DND-41 (cell line): Measurements from ENCODE around the gene LMX1B.

Experiments
- ATAC-seq: fragments of 200-7000 bp; cut with Tn5 transposase; 3 replicates; pipeline ENCODE4 v1.9.1; 2021; ENCODE audit warnings: low read depth; ENCODE audit not compliant: insufficient read depth
- DNase-seq: peaks from one replicate; pipeline ENCODE4 v3.0.0-alpha.2; 2020
- H2AFZ ChIP-seq: 2 replicates; pipeline ENCODE4 v1.6.0; 2012; ENCODE audit warnings: low read depth, low read length
- H3K27ac ChIP-seq: 2 replicates; pipeline ENCODE4 v1.5.1; 2012; ENCODE audit warnings: low read length, inconsistent platforms
- H3K27me3 ChIP-seq: fragments of 200-600 bp; sonication (generic); 2 replicates; pipeline ENCODE4 v1.6.0; 2012; ENCODE audit warnings: low read length, mild to moderate bottlenecking, inconsistent platforms; ENCODE audit not compliant: insufficient read depth, poor library complexity
- H3K36me3 ChIP-seq: 2 replicates; pipeline ENCODE4 v1.5.1; 2012; ENCODE audit warnings: low read length, inconsistent platforms; ENCODE audit not compliant: insufficient read depth
- H3K4me1 ChIP-seq: 2 replicates; pipeline ENCODE4 v1.5.1; 2012; ENCODE audit warnings: mild to moderate bottlenecking, low read length; ENCODE audit not compliant: insufficient read depth
- H3K4me2 ChIP-seq: 2 replicates; pipeline ENCODE4 v1.6.0; 2012; ENCODE audit warnings: mild to moderate bottlenecking, moderate library complexity, low read length, inconsistent platforms; ENCODE audit not compliant: insufficient read depth
- H3K4me3 ChIP-seq, 2 experiments: fragments of 200-600 bp in 1 of 2; shearing (Covaris generic) in 1 of 2; 2 replicates each; pipeline ENCODE4 v1.5.1; 2012 to 2016; ENCODE audit warnings: inconsistent platforms in 2 of 2, low read length in 2 of 2, mild to moderate bottlenecking in 2 of 2, low read depth in 1 of 2, moderate library complexity in 1 of 2
- H3K79me2 ChIP-seq: 2 replicates; pipeline ENCODE4 v1.6.0; 2012; ENCODE audit warnings: low read length, inconsistent platforms; ENCODE audit not compliant: insufficient read depth
- H3K9ac ChIP-seq: 2 replicates; pipeline ENCODE4 v1.6.0; 2012; ENCODE audit warnings: low read depth, mild to moderate bottlenecking, inconsistent platforms, low read length, moderate library complexity
- H3K9me3 ChIP-seq: 2 replicates; pipeline ENCODE4 v1.5.1; 2012; ENCODE audit warnings: low read length, moderate library complexity, mild to moderate bottlenecking, inconsistent platforms; ENCODE audit not compliant: insufficient read depth, severe bottlenecking
- H4K20me1 ChIP-seq: 2 replicates; pipeline ENCODE4 v1.6.0; 2012; ENCODE audit warnings: low read length; ENCODE audit not compliant: insufficient read depth
- CTCF ChIP-seq: IDR thresholded peaks from 2 replicates; pipeline ENCODE4 v1.5.1; 2012; ENCODE audit warnings: borderline replicate concordance, low read length, moderate library complexity, mild to moderate bottlenecking; ENCODE audit not compliant: poor library complexity, severe bottlenecking; ENCODE audit errors: extremely low read depth
- EZH2 ChIP-seq: IDR thresholded peaks from 3 replicates; pipeline ENCODE4 v1.6.1; 2012; ENCODE audit warnings: borderline replicate concordance, low read depth, mild to moderate bottlenecking, moderate library complexity, low read length, inconsistent platforms; ENCODE audit not compliant: severe bottlenecking

LMX1B gene

GRCh38 chr9:126615245-126615790 is 1.6 kb downstream of the LMX1B start:
- Histone ChIP-seq H3K9me3 (no peaks in the 10 kb centered on the region), H3K9ac (no peak overlapping the region), H3K4me2 (no peak overlapping the region), H3K79me2 (no peaks in the 10 kb centered on the region), H3K4me1 (no peaks in the 10 kb centered on the region), H3K4me3 (no peak overlapping the region), H2AFZ (no peak overlapping the region), H4K20me1 (no peaks in the 10 kb centered on the region), H3K36me3 (no peaks in the 10 kb centered on the region), H3K27ac (no peak overlapping the region), H3K27me3 (peaks cover 2% of the 10 kb centered on the region)
- TF ChIP-seq EZH2 (no peak), CTCF (no peak)
- no peak for ATAC-seq
- DNase-seq = no peak

DNA sequence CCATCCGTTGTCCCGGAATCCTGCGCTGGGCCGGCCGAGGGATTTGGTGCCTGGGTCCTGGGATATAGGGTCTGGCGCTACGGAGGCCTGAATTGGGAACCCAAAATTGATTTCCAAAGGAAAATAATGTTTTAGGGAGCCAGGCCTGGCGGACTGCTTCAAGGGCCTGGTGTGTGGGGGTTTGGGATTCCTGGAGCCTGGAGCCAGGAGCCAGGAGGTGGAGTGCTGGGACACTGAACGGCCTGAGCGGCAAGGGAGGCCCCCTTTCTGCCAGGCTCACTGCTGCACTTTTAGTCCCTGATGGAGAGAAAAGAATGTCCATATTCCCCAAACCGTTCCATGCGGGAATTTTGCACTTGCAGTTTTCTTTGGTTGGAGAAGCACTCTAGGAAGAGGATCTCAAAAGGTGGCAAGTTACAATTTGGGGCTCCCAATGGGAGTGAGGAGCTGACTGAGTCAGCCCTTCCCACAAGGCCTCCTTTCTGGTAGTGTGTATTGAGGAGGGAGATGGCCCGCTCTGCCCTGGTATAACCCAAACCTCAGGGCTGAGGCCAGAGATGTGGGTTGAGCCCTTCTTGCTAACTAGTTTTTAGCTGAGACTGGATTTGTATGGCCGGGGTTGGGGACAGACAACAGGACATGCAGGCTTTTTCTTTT is 2.2 kb downstream of the LMX1B start:
- H4K20me1 ChIP-seq = no peaks in the 10 kb centered on the region
- no peaks in the 10 kb centered on the region for H3K36me3 ChIP-seq
- H3K4me2 ChIP-seq = no peak overlapping the region
- H3K27ac ChIP-seq = no peak overlapping the region
- TF ChIP-seq EZH2 (no peak), CTCF (no peak)
- H3K79me2 ChIP-seq = no peaks in the 10 kb centered on the region
- DNase-seq (no peak), ATAC-seq (no peak)
- peaks cover 6% of the 10 kb centered on the region for H3K27me3 ChIP-seq
- H3K4me1 ChIP-seq = no peaks in the 10 kb centered on the region
- no peaks in the 10 kb centered on the region for H3K9me3 ChIP-seq
- no peak overlapping the region for H3K4me3 ChIP-seq
- no peak overlapping the region for H3K9ac ChIP-seq
- H2AFZ ChIP-seq = no peak overlapping the region

DNA sequence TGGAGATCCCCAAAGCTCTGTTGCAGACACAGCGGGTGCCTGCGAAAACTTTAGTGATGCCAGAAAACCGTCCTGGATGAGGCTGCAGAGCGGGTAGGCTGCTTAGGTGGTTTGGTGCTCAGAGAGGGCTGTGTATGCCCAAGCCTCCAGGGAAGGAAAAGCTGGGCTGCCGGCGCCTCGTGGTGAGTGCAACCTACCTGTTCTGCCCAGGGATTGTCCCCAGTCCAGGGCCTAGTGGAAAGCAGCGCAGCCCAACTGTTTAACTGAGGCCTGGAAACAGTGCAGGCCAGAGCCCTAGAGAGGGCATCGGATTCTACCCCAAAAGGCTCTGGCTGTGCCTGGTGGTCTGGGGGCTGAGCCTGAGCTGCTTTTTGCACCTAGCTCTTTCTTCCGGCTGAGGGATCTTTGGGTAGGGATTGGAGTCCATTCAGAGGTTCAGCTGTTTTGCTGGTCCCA is 2.8 kb downstream of the LMX1B start:
- no peaks in the 10 kb centered on the region for H3K4me1 ChIP-seq
- no peak overlapping the region for H3K4me2 ChIP-seq
- H3K27me3 ChIP-seq = peaks cover 6% of the 10 kb centered on the region
- H3K27ac ChIP-seq = no peak overlapping the region
- ATAC-seq = no peak
- no peak overlapping the region for H2AFZ ChIP-seq
- H3K79me2 ChIP-seq = no peaks in the 10 kb centered on the region
- H3K36me3 ChIP-seq = no peaks in the 10 kb centered on the region
- H3K9ac ChIP-seq = no peak overlapping the region
- DNase-seq = no peak
- no peaks in the 10 kb centered on the region for H3K9me3 ChIP-seq
- no peaks in the 10 kb centered on the region for H4K20me1 ChIP-seq
- TF ChIP-seq EZH2 (no peak), CTCF (no peak)
- no peak overlapping the region for H3K4me3 ChIP-seq
